Measurements from ENCODE around the gene MAPK6.

DNA sequence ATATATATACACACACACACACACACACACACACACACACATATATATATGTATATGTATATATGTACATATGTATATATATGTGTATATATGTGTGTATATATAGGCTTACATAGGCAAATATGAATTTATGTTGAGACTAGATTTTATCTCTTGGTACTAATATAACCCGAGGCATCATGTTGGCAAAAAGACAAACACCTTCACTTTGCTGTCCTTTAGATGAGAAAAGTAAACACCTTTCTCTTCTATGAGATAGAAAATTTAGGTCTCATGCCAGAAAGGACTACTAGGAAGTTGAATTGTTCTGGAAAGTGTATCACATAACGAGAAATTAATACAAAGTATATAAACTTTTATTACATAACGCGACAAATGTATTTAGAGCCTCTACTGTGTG lies 27.9 kb upstream of the MAPK6 start:
- TF ChIP-seq, protein P1, sequence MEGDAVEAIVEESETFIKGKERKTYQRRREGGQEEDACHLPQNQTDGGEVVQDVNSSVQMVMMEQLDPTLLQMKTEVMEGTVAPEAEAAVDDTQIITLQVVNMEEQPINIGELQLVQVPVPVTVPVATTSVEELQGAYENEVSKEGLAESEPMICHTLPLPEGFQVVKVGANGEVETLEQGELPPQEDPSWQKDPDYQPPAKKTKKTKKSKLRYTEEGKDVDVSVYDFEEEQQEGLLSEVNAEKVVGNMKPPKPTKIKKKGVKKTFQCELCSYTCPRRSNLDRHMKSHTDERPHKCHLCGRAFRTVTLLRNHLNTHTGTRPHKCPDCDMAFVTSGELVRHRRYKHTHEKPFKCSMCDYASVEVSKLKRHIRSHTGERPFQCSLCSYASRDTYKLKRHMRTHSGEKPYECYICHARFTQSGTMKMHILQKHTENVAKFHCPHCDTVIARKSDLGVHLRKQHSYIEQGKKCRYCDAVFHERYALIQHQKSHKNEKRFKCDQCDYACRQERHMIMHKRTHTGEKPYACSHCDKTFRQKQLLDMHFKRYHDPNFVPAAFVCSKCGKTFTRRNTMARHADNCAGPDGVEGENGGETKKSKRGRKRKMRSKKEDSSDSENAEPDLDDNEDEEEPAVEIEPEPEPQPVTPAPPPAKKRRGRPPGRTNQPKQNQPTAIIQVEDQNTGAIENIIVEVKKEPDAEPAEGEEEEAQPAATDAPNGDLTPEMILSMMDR (conservative IDR thresholded peaks at IDR 0.05), result no peak
- TF ChIP-seq EZH2 (IDR thresholded peaks at IDR 0.05; ENCODE audit: low read depth), result no peak

Measured in PC-9 (cell line).